ENCODE data around the gene DDX20. TPM values are rescaled to one million over a fixed set of nuclear protein-coding genes. Genes with fewer than 3 reads are reported as not detected.
"Not testable (repeated sequence)": the region's sequence is repeated elsewhere in the genome, so short reads cannot be mapped to it uniquely, and the experiment has no call there.

Gene DDX20
- polyA plus RNA-seq, 1 experiment = 12.3 TPM

GRCh38 chr1:111738133-111738435 lies 17.6 kb upstream of the DDX20 start:
- no peak for TF ChIP-seq CTCF (IDR thresholded peaks at IDR 0.05; ENCODE audit: low read depth, low read length)
- DNase-seq (ENCODE audit: low read depth, low spot score) = no peak
- POLR2A ChIA-PET = no interaction called here
- H3K9me3 ChIP-seq (ENCODE audit: control insufficient read depth, insufficient read depth, low read length) = no peaks in the 10 kb centered on the region
- no peak overlapping the region for H3K27ac ChIP-seq (ENCODE audit: low read depth, low read length)
- H3K4me3 ChIP-seq (ENCODE audit: low read depth, low read length) = peak overlapping the region; percentile 71
- CTCF ChIA-PET = interaction anchor here (0.9 to 10.1 kb wide), 4 partner anchors 9 to 256 kb away, joined by 4 to 80 read pairs (median 6); no protein-coding TSS in a partner anchor
- H3K27me3 ChIP-seq (ENCODE audit: control insufficient read depth, insufficient read depth, low read length) = no peaks in the 10 kb centered on the region

- Histone ChIP-seq H3K9me3 (ENCODE audit: control insufficient read depth, insufficient read depth, low read length) (no peaks in the 10 kb centered on the region), H3K27me3 (ENCODE audit: control insufficient read depth, insufficient read depth, low read length) (no peaks in the 10 kb centered on the region), H3K4me3 (ENCODE audit: low read depth, low read length) (peak overlapping the region; percentile 71), H3K27ac (ENCODE audit: low read depth, low read length) (peak overlapping the region; percentile 61)
- ChIA-PET POLR2A (interaction anchor here (0.7 kb wide), 1 partner anchor 16 kb away, joined by 4 read pairs; the partner anchor contains the start of gene DDX20), CTCF (interaction anchor here (0.9 to 10.1 kb wide), 5 partner anchors 8 to 258 kb away, joined by 3 to 80 read pairs (median 4); no protein-coding TSS in a partner anchor)
- DNase-seq (ENCODE audit: low read depth, low spot score) = no peak
- no peak for TF ChIP-seq CTCF (IDR thresholded peaks at IDR 0.05; ENCODE audit: low read depth, low read length)
Measured at GRCh38 chr1:111738436-111739193, 17.1 kb upstream of the DDX20 start.

GRCh38 chr1:111739194-111739924 lies 16.3 kb upstream of the DDX20 start, which contains the start of gene INKA2:
TSS of gene INKA2 (minus strand) at chr1:111739395. CDS start at chr1:111739242, 153 bp downstream.
- no peaks in the 10 kb centered on the region for H3K27me3 ChIP-seq (ENCODE audit: control insufficient read depth, insufficient read depth, low read length)
- no peaks in the 10 kb centered on the region for H3K9me3 ChIP-seq (ENCODE audit: control insufficient read depth, insufficient read depth, low read length)
- TF ChIP-seq CTCF (IDR thresholded peaks at IDR 0.05; ENCODE audit: low read depth, low read length) = no peak
- DNase-seq (ENCODE audit: low read depth, low spot score) = no peak
- CTCF ChIA-PET = interaction anchor here (1.2 to 10.1 kb wide), 5 partner anchors 8 to 259 kb away, joined by 3 to 80 read pairs (median 4); partner anchors contain the start of gene DDX20
- POLR2A ChIA-PET = interaction anchor here (0.7 kb wide), 2 partner anchors 16 to 25 kb away, joined by 4 read pairs; partner anchors contain the start of gene DDX20
- peak within 1 kb of the TSS; percentile 71 for H3K4me3 ChIP-seq (ENCODE audit: low read depth, low read length)
- peak within 1 kb of the TSS; percentile 61 for H3K27ac ChIP-seq (ENCODE audit: low read depth, low read length)

GRCh38 chr1:111739925-111740765 lies 15.6 kb upstream of the DDX20 start:
- ChIA-PET CTCF (interaction anchor here (1.2 to 10.1 kb wide), 3 partner anchors 15 to 259 kb away, joined by 3 to 80 read pairs (median 4); partner anchors contain the start of gene DDX20), POLR2A (interaction anchor here (0.7 kb wide), 1 partner anchor 26 kb away, joined by 4 read pairs; no protein-coding TSS in a partner anchor)
- no peak for TF ChIP-seq CTCF (IDR thresholded peaks at IDR 0.05; ENCODE audit: low read depth, low read length)
- no peak for DNase-seq (ENCODE audit: low read depth, low spot score)
- Histone ChIP-seq H3K27me3 (ENCODE audit: control insufficient read depth, insufficient read depth, low read length) (no peaks in the 10 kb centered on the region), H3K27ac (ENCODE audit: low read depth, low read length) (no peak overlapping the region), H3K4me3 (ENCODE audit: low read depth, low read length) (peak overlapping the region; percentile 71), H3K9me3 (ENCODE audit: control insufficient read depth, insufficient read depth, low read length) (no peaks in the 10 kb centered on the region)

GRCh38 chr1:111742292-111742691 lies 13.4 kb upstream of the DDX20 start:
- H3K27ac ChIP-seq (ENCODE audit: low read depth, low read length); H3K27me3 ChIP-seq (ENCODE audit: control insufficient read depth, insufficient read depth, low read length); H3K4me3 ChIP-seq (ENCODE audit: low read depth, low read length); POLR2A ChIA-PET; H3K9me3 ChIP-seq (ENCODE audit: control insufficient read depth, insufficient read depth, low read length); DNase-seq (ENCODE audit: low read depth, low spot score): not testable (repeated sequence)
- CTCF ChIA-PET = interaction anchor here (0.7 to 5.1 kb wide), 6 partner anchors 8 to 31 kb away, joined by 3 to 23 read pairs (median 4); no protein-coding TSS in a partner anchor
